B cell (primary cell): ENCODE results near the gene CLEC2L.

Experiments
- CTCF ChIP-seq: fragments of 200-600 bp; IDR thresholded peaks from one replicate; pipeline ENCODE4 v1.8.0; 2022; ENCODE audit warnings: antibody characterized with exemption, mild to moderate bottlenecking
- EZH2 ChIP-seq: IDR thresholded peaks from 2 replicates; pipeline ENCODE4 v1.6.1; 2012; ENCODE audit warnings: borderline replicate concordance, low read depth, mild to moderate bottlenecking, moderate library complexity, low read length; ENCODE audit not compliant: insufficient read depth, poor library complexity, severe bottlenecking

- TF ChIP-seq CTCF = no peak
- TF ChIP-seq EZH2 = no peak
These were observed 48.2 kb downstream of the CLEC2L start for GRCh38 chr7:139571651-139572050.
